SJSA1 (cell line): ENCODE data around the gene DRD4. TPM values are rescaled to one million over a fixed set of nuclear protein-coding genes. Genes with fewer than 3 reads are reported as not detected.

Experiments used
- DNase-seq, 2 experiments: peaks; one replicate each; pipeline ENCODE4 v3.0.0-alpha.2; 2015 to 2020; ENCODE audit warnings: low spot score in 2 of 2, low read depth in 1 of 2
- H3K27ac ChIP-seq: fragments of 250-450 bp; sonication (Bioruptor Pico); 2 replicates; pipeline ENCODE4 v1.5.1; 2020; ENCODE audit warnings: mild to moderate bottlenecking, moderate library complexity
- H3K27me3 ChIP-seq: fragments of 250-450 bp; sonication (Bioruptor Pico); replicated peaks from 2 replicates; pipeline ENCODE4 v1.5.1; 2020; ENCODE audit warnings: mild to moderate bottlenecking, moderate library complexity
- H3K36me3 ChIP-seq: fragments of 250-450 bp; sonication (Bioruptor Pico); 2 replicates; pipeline ENCODE4 v1.5.1; 2020; ENCODE audit warnings: mild to moderate bottlenecking
- H3K4me1 ChIP-seq: fragments of 250-450 bp; sonication (Bioruptor Pico); replicated peaks from 2 replicates; pipeline ENCODE4 v1.6.1; 2021; ENCODE audit warnings: mild to moderate bottlenecking
- H3K4me3 ChIP-seq: fragments of 250-450 bp; sonication (Bioruptor Pico); 2 replicates; pipeline ENCODE4 v1.5.1; 2020; ENCODE audit warnings: mild to moderate bottlenecking
- H3K9me3 ChIP-seq: fragments of 250-450 bp; sonication (Bioruptor Pico); replicated peaks from 2 replicates; pipeline ENCODE4 v1.5.1; 2020; ENCODE audit warnings: mild to moderate bottlenecking
- total RNA-seq: library from RNA; depleted of rRNA; stranded (reverse); fragments of >200 nt; shearing (Covaris generic); gene quantifications from 2 replicates; pipeline ENCODE4 v1.2.3, GENCODE V29; 2014

The DRD4 gene
- total RNA-seq, 1 experiment from 2014 or later: not detected

- Histone ChIP-seq H3K4me1 (peaks cover 3% of the 10 kb centered on the region), H3K9me3 (no peaks in the 10 kb centered on the region), H3K4me3 (no peak overlapping the region), H3K27ac (no peak overlapping the region), H3K27me3 (no peaks in the 10 kb centered on the region), H3K36me3 (no peaks in the 10 kb centered on the region)
- no peak for DNase-seq
These were observed 13.7 kb upstream of the DRD4 start for GRCh38 chr11:623349-623869.

- Histone ChIP-seq H3K4me3 (no peak overlapping the region), H3K4me1 (peaks cover 4% of the 10 kb centered on the region), H3K36me3 (no peaks in the 10 kb centered on the region), H3K27ac (no peak overlapping the region), H3K27me3 (no peaks in the 10 kb centered on the region), H3K9me3 (no peaks in the 10 kb centered on the region)
- DNase-seq: no peak
These were observed 12.9 kb upstream of the DRD4 start for GRCh38 chr11:623999-624704.

DNA sequence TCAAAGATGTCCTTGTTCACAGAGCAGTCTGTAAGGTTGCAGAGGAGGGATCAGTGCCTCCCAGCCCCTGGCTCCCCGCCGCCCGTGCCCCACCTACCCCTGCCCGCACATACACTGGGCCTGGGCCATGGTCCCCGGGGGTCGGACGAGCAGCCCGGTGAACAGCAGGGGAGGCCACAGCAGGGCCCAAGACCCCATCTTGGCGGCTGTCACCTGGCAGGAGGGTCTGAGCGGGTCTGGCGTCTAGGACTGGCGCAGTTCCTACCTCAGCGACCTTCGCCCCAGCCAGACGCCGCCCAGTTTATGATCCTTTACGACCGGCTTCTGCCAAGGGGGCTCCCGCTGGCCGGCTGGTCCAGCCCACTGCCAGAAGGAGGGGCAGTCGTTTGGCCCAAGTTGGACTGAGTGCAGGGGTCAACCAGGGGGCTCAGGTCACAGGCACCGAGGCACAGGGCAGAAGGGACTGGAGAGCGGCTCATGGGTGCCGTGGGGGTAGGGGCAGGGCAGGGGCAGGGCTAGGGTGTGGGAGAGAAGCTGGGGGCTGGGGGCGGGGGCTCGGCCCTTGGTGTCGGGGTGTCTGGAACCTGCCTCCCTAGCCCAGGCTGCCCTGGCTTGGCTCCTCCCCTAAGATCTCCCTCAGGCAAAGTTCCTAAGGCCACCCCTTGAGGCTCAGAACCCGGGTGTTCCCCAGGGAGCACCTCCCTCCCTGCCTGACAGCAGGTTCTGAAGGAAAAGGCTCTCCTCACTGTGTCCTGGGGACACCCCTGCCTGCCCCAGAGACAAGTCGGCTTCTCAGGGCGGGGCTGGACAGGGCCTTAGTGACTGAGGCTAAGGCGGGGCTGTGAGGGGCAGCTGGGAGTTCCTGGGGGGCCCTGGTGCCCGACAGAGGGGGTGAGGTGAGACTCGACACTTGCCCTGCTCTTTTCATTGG, 12.1 kb upstream of the DRD4 start, which contains the start of gene CDHR5:
Gene CDHR5, minus strand, starts transcription at position 251 of the 931 bp plus-strand sequence. Its CDS starts 53 bp downstream, at position 198.
- Histone ChIP-seq H3K36me3 (no peaks in the 10 kb centered on the region), H3K9me3 (no peaks in the 10 kb centered on the region), H3K4me3 (no peak within 1 kb of the TSS), H3K27ac (no peak within 1 kb of the TSS), H3K4me1 (peaks cover 4% of the 10 kb centered on the region), H3K27me3 (no peaks in the 10 kb centered on the region)
- no peak for DNase-seq

GRCh38 chr11:625636-626268, 11.3 kb upstream of the DRD4 start:
- H3K4me1 ChIP-seq: peaks cover 4% of the 10 kb centered on the region
- H3K4me3 ChIP-seq: no peak overlapping the region
- H3K27me3 ChIP-seq: no peaks in the 10 kb centered on the region
- no peaks in the 10 kb centered on the region for H3K36me3 ChIP-seq
- H3K9me3 ChIP-seq: no peaks in the 10 kb centered on the region
- DNase-seq: no peak
- no peak overlapping the region for H3K27ac ChIP-seq

GRCh38 chr11:626475-627307, 10.4 kb upstream of the DRD4 start, which contains the start of gene SCT:
Gene SCT (minus strand): TSS chr11:627181. CDS start chr11:627143, 38 bp downstream.
- no peaks in the 10 kb centered on the region for H3K9me3 ChIP-seq
- peaks cover 4% of the 10 kb centered on the region for H3K4me1 ChIP-seq
- no peaks in the 10 kb centered on the region for H3K36me3 ChIP-seq
- no peak within 1 kb of the TSS for H3K4me3 ChIP-seq
- DNase-seq: no peak
- no peak within 1 kb of the TSS for H3K27ac ChIP-seq
- H3K27me3 ChIP-seq: no peaks in the 10 kb centered on the region

DNA sequence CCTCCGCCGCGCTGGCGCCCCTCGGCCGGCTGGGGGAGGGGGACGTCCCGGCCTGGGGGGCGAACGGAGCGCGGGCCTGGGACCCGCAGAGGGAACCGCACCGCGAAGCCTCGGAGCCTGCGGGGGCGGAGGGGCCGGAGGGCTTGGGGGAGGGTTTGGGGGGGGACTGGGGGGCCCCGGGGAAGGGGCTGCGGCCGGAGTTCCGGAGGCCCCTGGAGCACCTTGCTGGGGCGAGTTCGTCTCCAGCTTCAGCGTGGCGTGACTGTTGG, 9.8 kb upstream of the DRD4 start:
- Histone ChIP-seq H3K36me3 (no peaks in the 10 kb centered on the region), H3K4me3 (no peak overlapping the region), H3K27me3 (no peaks in the 10 kb centered on the region), H3K4me1 (peaks cover 4% of the 10 kb centered on the region), H3K9me3 (no peaks in the 10 kb centered on the region), H3K27ac (no peak overlapping the region)
- no peak for DNase-seq

DNA sequence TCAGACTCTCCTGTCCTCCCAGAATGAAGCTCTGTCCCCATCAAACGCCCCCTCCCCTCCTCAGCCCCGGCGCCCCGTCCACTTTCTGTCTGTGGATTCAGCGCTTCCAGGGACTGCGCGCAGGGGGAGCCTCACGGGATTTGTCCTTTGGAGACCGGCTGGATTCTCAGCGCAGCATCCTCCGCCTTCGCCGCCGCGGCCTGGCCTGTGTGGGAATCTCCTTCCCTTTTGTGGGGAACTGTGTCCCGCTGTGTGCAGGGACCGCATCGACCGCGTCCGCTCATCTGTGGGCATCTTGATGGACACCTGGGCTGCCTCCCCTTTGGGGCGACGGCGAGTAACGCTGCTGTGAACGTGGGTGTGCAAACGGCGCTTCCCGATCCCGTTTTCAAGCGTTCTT, 9.0 kb upstream of the DRD4 start:
- no peak overlapping the region for H3K27ac ChIP-seq
- no peaks in the 10 kb centered on the region for H3K27me3 ChIP-seq
- H3K4me1 ChIP-seq: peaks cover 4% of the 10 kb centered on the region
- H3K36me3 ChIP-seq: no peaks in the 10 kb centered on the region
- H3K9me3 ChIP-seq: no peaks in the 10 kb centered on the region
- no peak for DNase-seq
- no peak overlapping the region for H3K4me3 ChIP-seq

DNA sequence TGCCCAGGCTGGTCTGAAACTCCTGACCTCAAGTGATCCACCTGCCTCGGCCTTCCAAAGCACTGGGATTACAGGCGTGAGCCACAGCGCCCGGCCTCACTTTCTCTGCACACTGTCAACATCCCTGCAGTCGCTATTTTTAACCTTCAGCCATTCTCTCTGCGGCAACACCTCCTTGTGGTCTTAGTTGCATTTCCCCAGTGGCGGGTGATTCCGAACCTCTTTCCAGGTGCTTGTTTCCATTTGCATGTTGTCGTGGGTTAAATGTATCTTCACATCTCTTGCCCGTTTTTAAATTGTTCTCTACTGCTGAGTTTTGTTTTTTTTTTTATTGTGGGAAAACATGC, 7.9 kb upstream of the DRD4 start:
- Histone ChIP-seq H3K27me3 (no peaks in the 10 kb centered on the region), H3K9me3 (no peaks in the 10 kb centered on the region), H3K27ac (no peak overlapping the region), H3K4me3 (no peak overlapping the region), H3K4me1 (peaks cover 4% of the 10 kb centered on the region), H3K36me3 (no peaks in the 10 kb centered on the region)
- DNase-seq: no peak

DNA sequence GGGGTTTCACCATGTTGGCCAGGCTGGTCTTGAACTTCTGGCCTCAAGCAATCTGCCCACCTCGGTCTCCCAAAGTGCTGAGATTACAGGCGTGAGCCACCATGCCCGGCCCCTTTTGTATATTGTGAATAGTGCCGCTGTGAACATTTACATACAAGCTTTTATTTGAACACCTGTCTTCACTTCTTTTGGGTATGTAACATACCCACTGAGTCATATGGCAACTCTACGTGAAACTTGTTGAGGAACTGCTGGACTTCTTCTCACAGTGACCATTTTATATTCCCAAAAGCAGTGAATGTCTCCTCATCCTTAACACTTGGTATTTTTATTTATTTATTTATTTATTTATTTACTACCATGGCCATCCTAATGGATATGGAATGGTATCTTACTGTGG, 6.2 kb upstream of the DRD4 start:
- Histone ChIP-seq H3K4me3 (no peak overlapping the region), H3K9me3 (no peaks in the 10 kb centered on the region), H3K4me1 (peaks cover 4% of the 10 kb centered on the region), H3K27ac (no peak overlapping the region), H3K27me3 (no peaks in the 10 kb centered on the region), H3K36me3 (no peaks in the 10 kb centered on the region)
- DNase-seq: no peak

- no peaks in the 10 kb centered on the region for H3K9me3 ChIP-seq
- H3K4me3 ChIP-seq: no peak overlapping the region
- no peak for DNase-seq
- no peaks in the 10 kb centered on the region for H3K4me1 ChIP-seq
- H3K27ac ChIP-seq: no peak overlapping the region
- H3K36me3 ChIP-seq: no peaks in the 10 kb centered on the region
- H3K27me3 ChIP-seq: no peaks in the 10 kb centered on the region
These were observed 1.0 kb upstream of the DRD4 start for GRCh38 chr11:635945-636510.

DNA sequence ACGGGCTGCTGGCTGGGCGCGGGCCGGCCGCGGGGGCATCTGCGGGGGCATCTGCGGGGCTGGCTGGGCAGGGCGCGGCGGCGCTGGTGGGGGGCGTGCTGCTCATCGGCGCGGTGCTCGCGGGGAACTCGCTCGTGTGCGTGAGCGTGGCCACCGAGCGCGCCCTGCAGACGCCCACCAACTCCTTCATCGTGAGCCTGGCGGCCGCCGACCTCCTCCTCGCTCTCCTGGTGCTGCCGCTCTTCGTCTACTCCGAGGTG, 194 bp downstream of the DRD4 start:
- Histone ChIP-seq H3K4me3 (no peak overlapping the region), H3K9me3 (no peaks in the 10 kb centered on the region)

GRCh38 chr11:637593-638521, 788 bp downstream of the DRD4 start:
- Histone ChIP-seq H3K4me3 (no peak overlapping the region), H3K36me3 (no peaks in the 10 kb centered on the region), H3K9me3 (no peaks in the 10 kb centered on the region), H3K27ac (no peak overlapping the region), H3K27me3 (no peaks in the 10 kb centered on the region), H3K4me1 (no peaks in the 10 kb centered on the region)
- DNase-seq: no peak

More for the DNA sequence above, 194 bp downstream of the DRD4 start:
- Histone ChIP-seq H3K4me1 (no peaks in the 10 kb centered on the region), H3K27ac (no peak overlapping the region), H3K36me3 (no peaks in the 10 kb centered on the region), H3K27me3 (no peaks in the 10 kb centered on the region)
- DNase-seq: no peak
